Muscle of leg (tissue), 11 donors: Measurements from ENCODE around the gene PTPMT1. TPM values are rescaled to one million over a fixed set of nuclear protein-coding genes. Genes with fewer than 3 reads are reported as not detected.
"Not testable (repeated sequence)": the region's sequence is repeated elsewhere in the genome, so short reads cannot be mapped to it uniquely, and the experiment has no call there.

ENCODE experiments used
- DNase-seq: peaks from one replicate; pipeline ENCODE4 v3.0.0; 2013
- H3K27ac ChIP-seq: one replicate; pipeline ENCODE4 v1.5.1; 2013; ENCODE audit warnings: mild to moderate bottlenecking, low read length, control low read depth
- H3K27me3 ChIP-seq: one replicate; pipeline ENCODE4 v1.6.1; 2013; ENCODE audit warnings: low read length; ENCODE audit not compliant: control insufficient read depth, insufficient read depth
- H3K36me3 ChIP-seq: one replicate; pipeline ENCODE4 v1.6.1; 2013; ENCODE audit warnings: low read length; ENCODE audit not compliant: control insufficient read depth, insufficient read depth
- H3K4me1 ChIP-seq: one replicate; pipeline ENCODE4 v1.6.1; 2013; ENCODE audit warnings: low read length; ENCODE audit not compliant: control insufficient read depth, insufficient read depth
- H3K4me3 ChIP-seq: one replicate; pipeline ENCODE4 v1.5.1; 2013; ENCODE audit warnings: low read length, control low read depth
- H3K9me3 ChIP-seq: replicated peaks from 2 replicates; pipeline ENCODE4 v1.6.1; 2013; ENCODE audit warnings: low read depth, low read length; ENCODE audit not compliant: control insufficient read depth
- WGBS: methylation state at CpG from one replicate; pipeline ENCODE4 v1.1.5; 2013; ENCODE audit warnings: missing lambda C conversion rate; ENCODE audit not compliant: insufficient coverage; 5-methylcytosine and 5-hydroxymethylcytosine counted together
- polyA plus RNA-seq, 8 donors: library from polyadenylated mRNA; unstranded; fragments of 120-200 nt; gene quantifications; one replicate each; pipeline versions ENCODE4 v1.2.1 to v1.2.3, GENCODE V29; 2013; ENCODE audit warnings: inconsistent platforms in 1 of 8, low replicate concordance in 1 of 8; ENCODE audit not compliant: insufficient read length in 8 of 8, insufficient read depth in 1 of 8
- total RNA-seq: library from RNA; stranded (reverse); fragments of 120-200 nt; gene quantifications from one replicate; pipeline ENCODE4 v1.2.4, GENCODE V29; 2013

PTPMT1 gene
- total and polyA plus RNA-seq, 9 donors: 26.0 to 36.1 (median 28.4) TPM

GRCh38 chr11:47558695-47559094 lies 6.7 kb upstream of the PTPMT1 start:
- no peak for DNase-seq
- H3K27me3 ChIP-seq: no peaks in the 10 kb centered on the region
- H3K4me3 ChIP-seq: no peak overlapping the region
- no CpG with 5 or more reads among the region's 1 CpG for WGBS
- no peaks in the 10 kb centered on the region for H3K36me3 ChIP-seq
- H3K9me3 ChIP-seq: no peaks in the 10 kb centered on the region
- H3K27ac ChIP-seq: no peak overlapping the region
- no peaks in the 10 kb centered on the region for H3K4me1 ChIP-seq

- no peak overlapping the region for H3K27ac ChIP-seq
- H3K36me3 ChIP-seq: no peaks in the 10 kb centered on the region
- 80% methylated on average over 2 of the region's 2 CpGs for WGBS
- no peaks in the 10 kb centered on the region for H3K27me3 ChIP-seq
- H3K4me3 ChIP-seq: no peak overlapping the region
- no peak for DNase-seq
- H3K4me1 ChIP-seq: peaks cover 7% of the 10 kb centered on the region
- no peaks in the 10 kb centered on the region for H3K9me3 ChIP-seq
These were observed 5.0 kb upstream of the PTPMT1 start for GRCh38 chr11:47560426-47560825.

GRCh38 chr11:47562393-47562792 lies 3.0 kb upstream of the PTPMT1 start:
- H3K36me3 ChIP-seq, H3K4me3 ChIP-seq, H3K27ac ChIP-seq, H3K9me3 ChIP-seq, H3K27me3 ChIP-seq, DNase-seq: not testable (repeated sequence)
- peaks cover 12% of the 10 kb centered on the region for H3K4me1 ChIP-seq
- WGBS: no CpG with 5 or more reads among the region's 4 CpGs

GRCh38 chr11:47564366-47564765 lies 1.0 kb upstream of the PTPMT1 start:
- WGBS: 94% methylated on average over 5 of the region's 10 CpGs
- peaks cover 12% of the 10 kb centered on the region for H3K4me1 ChIP-seq
- not testable (repeated sequence) for DNase-seq, H3K27me3 ChIP-seq, H3K9me3 ChIP-seq, H3K36me3 ChIP-seq, H3K27ac ChIP-seq, H3K4me3 ChIP-seq

- H3K4me1 ChIP-seq: peaks cover 12% of the 10 kb centered on the region
- no peaks in the 10 kb centered on the region for H3K9me3 ChIP-seq
- H3K27me3 ChIP-seq: no peaks in the 10 kb centered on the region
- H3K36me3 ChIP-seq: peaks cover 14% of the 10 kb centered on the region
- H3K4me3 ChIP-seq: peak overlapping the region; percentile 71
- 0% methylated on average over 5 of the region's 11 CpGs for WGBS
- no peak for DNase-seq
- peak overlapping the region; percentile 71 for H3K27ac ChIP-seq
These were observed 463 bp upstream of the PTPMT1 start for GRCh38 chr11:47564933-47565339.

GRCh38 chr11:47566149-47566698 lies 825 bp downstream of the PTPMT1 start:
- Histone ChIP-seq H3K27ac (peak overlapping the region; percentile 35), H3K4me3 (peak overlapping the region; percentile 71), H3K27me3 (no peaks in the 10 kb centered on the region), H3K36me3 (peaks cover 19% of the 10 kb centered on the region), H3K4me1 (peaks cover 12% of the 10 kb centered on the region), H3K9me3 (no peaks in the 10 kb centered on the region)
- DNase-seq: no peak
- 44% methylated on average over 12 of the region's 17 CpGs for WGBS

GRCh38 chr11:47569646-47570045 lies 4.2 kb downstream of the PTPMT1 start:
- WGBS: 99% methylated on average over 6 of the region's 7 CpGs
- H3K9me3 ChIP-seq: no peaks in the 10 kb centered on the region
- H3K4me1 ChIP-seq: peaks cover 17% of the 10 kb centered on the region
- H3K4me3 ChIP-seq: no peak overlapping the region
- peaks cover 47% of the 10 kb centered on the region for H3K36me3 ChIP-seq
- no peak overlapping the region for H3K27ac ChIP-seq
- no peak for DNase-seq
- no peaks in the 10 kb centered on the region for H3K27me3 ChIP-seq

GRCh38 chr11:47570651-47571356 lies 5.4 kb downstream of the PTPMT1 start:
- H3K27ac ChIP-seq: no peak overlapping the region
- no peak for DNase-seq
- H3K9me3 ChIP-seq: no peaks in the 10 kb centered on the region
- H3K27me3 ChIP-seq: no peaks in the 10 kb centered on the region
- peaks cover 10% of the 10 kb centered on the region for H3K4me1 ChIP-seq
- H3K36me3 ChIP-seq: peaks cover 52% of the 10 kb centered on the region
- H3K4me3 ChIP-seq: no peak overlapping the region
- WGBS: no CpG with 5 or more reads among the region's 3 CpGs

- DNase-seq: no peak
- H3K27ac ChIP-seq: no peak overlapping the region
- H3K4me3 ChIP-seq: no peak overlapping the region
- H3K4me1 ChIP-seq: peaks cover 6% of the 10 kb centered on the region
- H3K9me3 ChIP-seq: no peaks in the 10 kb centered on the region
- H3K27me3 ChIP-seq: no peaks in the 10 kb centered on the region
- peaks cover 52% of the 10 kb centered on the region for H3K36me3 ChIP-seq
- 80% methylated on average over 3 of the region's 4 CpGs for WGBS
These were observed 5.9 kb downstream of the PTPMT1 start for GRCh38 chr11:47571357-47571729.

- H3K27me3 ChIP-seq: no peaks in the 10 kb centered on the region
- H3K4me3 ChIP-seq: no peak overlapping the region
- peaks cover 6% of the 10 kb centered on the region for H3K4me1 ChIP-seq
- no peaks in the 10 kb centered on the region for H3K9me3 ChIP-seq
- no peak for DNase-seq
- H3K27ac ChIP-seq: no peak overlapping the region
- peaks cover 52% of the 10 kb centered on the region for H3K36me3 ChIP-seq
- no CpG with 5 or more reads among the region's 1 CpG for WGBS
These were observed 6.5 kb downstream of the PTPMT1 start for GRCh38 chr11:47571895-47572294.
